Trophoblast cell (in vitro differentiated cells and primary cell): ENCODE results near the gene KIRREL2.
A peak's percentile ranks its signal among the peaks of the same experiment; 100 is the strongest.

Experiments used
- DNase-seq, 2 donors: peaks; one replicate each; pipeline ENCODE4 v3.0.0-alpha.2; 2016
- H2AFZ ChIP-seq: 2 replicates; pipeline ENCODE4 v1.6.1; 2013; ENCODE audit warnings: low read length, moderate library complexity, mild to moderate bottlenecking; ENCODE audit not compliant: insufficient read depth, poor library complexity
- H2AK5ac ChIP-seq: 2 replicates; pipeline ENCODE4 v1.6.1; 2013; ENCODE audit warnings: mild to moderate bottlenecking, low read length
- H2BK120ac ChIP-seq: 2 replicates; pipeline ENCODE4 v1.6.1; 2013; ENCODE audit warnings: low read length, mild to moderate bottlenecking, moderate library complexity; ENCODE audit not compliant: insufficient read depth, poor library complexity
- H2BK12ac ChIP-seq: 2 replicates; pipeline ENCODE4 v1.6.1; 2013; ENCODE audit warnings: mild to moderate bottlenecking, low read length, moderate library complexity
- H2BK5ac ChIP-seq: 2 replicates; pipeline ENCODE4 v1.6.1; 2013; ENCODE audit warnings: low read length, low read depth, moderate library complexity, mild to moderate bottlenecking; ENCODE audit not compliant: poor library complexity
- H3K14ac ChIP-seq: 2 replicates; pipeline ENCODE4 v1.6.1; 2013; ENCODE audit warnings: mild to moderate bottlenecking, low read length
- H3K18ac ChIP-seq: 2 replicates; pipeline ENCODE4 v1.6.1; 2013; ENCODE audit warnings: mild to moderate bottlenecking, low read length
- H3K23ac ChIP-seq: 2 replicates; pipeline ENCODE4 v1.6.1; 2013; ENCODE audit warnings: low read length
- H3K27ac ChIP-seq: 2 replicates; pipeline ENCODE4 v1.5.1; 2013; ENCODE audit warnings: low read depth, mild to moderate bottlenecking, inconsistent platforms, low read length, moderate library complexity
- H3K27me3 ChIP-seq: 2 replicates; pipeline ENCODE4 v1.6.1; 2013; ENCODE audit warnings: inconsistent platforms, mild to moderate bottlenecking, low read length, moderate library complexity; ENCODE audit not compliant: insufficient read depth
- H3K36me3 ChIP-seq, 2 experiments: 1 replicate in 1 of 2; 2 replicates in 1 of 2; pipeline ENCODE4 v1.6.1; 2013; ENCODE audit warnings: low read length in 2 of 2, mild to moderate bottlenecking in 2 of 2, moderate library complexity in 1 of 2; ENCODE audit not compliant: insufficient read depth in 2 of 2, control insufficient read depth in 1 of 2
- H3K4ac ChIP-seq: 2 replicates; pipeline ENCODE4 v1.6.1; 2013; ENCODE audit warnings: low read depth, mild to moderate bottlenecking, low read length, moderate library complexity
- H3K4me1 ChIP-seq, 2 experiments: 1 replicate in 1 of 2; 2 replicates in 1 of 2; pipeline ENCODE4 v1.6.1; 2013; ENCODE audit warnings: low read length in 2 of 2, mild to moderate bottlenecking in 2 of 2, moderate library complexity in 1 of 2; ENCODE audit not compliant: insufficient read depth in 2 of 2, control insufficient read depth in 1 of 2
- H3K4me2 ChIP-seq: 2 replicates; pipeline ENCODE4 v1.6.1; 2013; ENCODE audit warnings: inconsistent platforms, mild to moderate bottlenecking, low read length, moderate library complexity
- H3K4me3 ChIP-seq: 2 replicates; pipeline ENCODE4 v1.5.1; 2013; ENCODE audit warnings: mild to moderate bottlenecking, low read depth, low read length, inconsistent platforms
- H3K79me1 ChIP-seq: one replicate; pipeline ENCODE4 v1.6.1; 2013; ENCODE audit warnings: low read length
- H3K79me2 ChIP-seq: 2 replicates; pipeline ENCODE4 v1.6.1; 2013; ENCODE audit warnings: low read length, mild to moderate bottlenecking; ENCODE audit not compliant: control insufficient read depth, insufficient read depth, poor library complexity
- H3K9ac ChIP-seq: 2 replicates; pipeline ENCODE4 v1.6.1; 2013; ENCODE audit warnings: mild to moderate bottlenecking, low read length
- H3K9me3 ChIP-seq: 2 replicates; pipeline ENCODE4 v1.6.1; 2013; ENCODE audit warnings: low read depth, mild to moderate bottlenecking, control low read depth, inconsistent platforms, low read length; ENCODE audit not compliant: insufficient read depth
- H4K12ac ChIP-seq: 2 replicates; pipeline ENCODE4 v1.6.1; 2013; ENCODE audit warnings: low read depth, mild to moderate bottlenecking, low read length, moderate library complexity
- H4K8ac ChIP-seq: 2 replicates; pipeline ENCODE4 v1.6.1; 2013; ENCODE audit warnings: low read depth, mild to moderate bottlenecking, low read length, moderate library complexity
- H4K91ac ChIP-seq: one replicate; pipeline ENCODE4 v1.6.1; 2013; ENCODE audit warnings: low read depth, mild to moderate bottlenecking, low read length, moderate library complexity
- WGBS: extraction: QIAGEN DNeasy Blood & Tissue Kit; methylation state at CpG from one replicate; pipeline ENCODE4 v1.1.7; 2013; ENCODE audit warnings: missing lambda C conversion rate; ENCODE audit not compliant: insufficient read length, insufficient coverage; ENCODE audit errors: extremely low coverage; 5-methylcytosine and 5-hydroxymethylcytosine counted together

Gene KIRREL2

DNA sequence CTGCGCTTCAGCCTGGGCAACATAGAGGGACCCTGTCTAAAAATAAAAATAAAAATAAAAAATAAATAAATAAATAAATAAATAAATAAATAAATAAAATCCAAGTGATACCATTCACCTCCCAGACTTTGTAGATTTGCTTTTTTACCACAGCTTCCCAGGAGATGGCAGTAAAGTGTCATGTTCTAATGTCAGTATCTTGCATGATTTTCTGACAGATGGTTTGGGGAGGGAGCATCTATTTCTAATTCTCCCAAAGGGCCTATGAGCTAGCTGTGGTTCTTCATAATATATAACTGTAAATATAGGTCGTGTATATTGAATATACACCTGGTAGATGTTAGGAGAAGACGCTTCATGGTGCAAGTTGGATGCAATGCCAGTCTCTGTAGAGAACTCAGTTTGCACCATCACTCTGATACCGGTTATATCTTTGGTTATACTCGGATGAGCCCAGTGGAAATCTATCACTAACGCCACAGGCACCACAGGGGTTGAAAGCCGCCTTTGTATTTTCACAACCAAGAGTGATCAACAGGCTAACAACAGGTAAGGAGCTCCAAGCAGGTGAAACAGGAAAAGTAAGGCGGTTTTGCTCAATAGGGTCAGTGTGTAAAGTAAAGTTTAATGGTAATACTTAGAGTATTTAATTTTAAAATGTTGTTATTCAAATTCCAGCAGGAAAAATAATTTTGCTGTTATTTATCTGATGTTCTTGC is 25.6 kb downstream of the KIRREL2 start:
- no peak overlapping the region for H4K12ac ChIP-seq
- no peak overlapping the region for H2AFZ ChIP-seq
- H3K23ac ChIP-seq: no peak overlapping the region
- H3K27ac ChIP-seq: no peak overlapping the region
- no peak overlapping the region for H3K4me3 ChIP-seq
- H4K91ac ChIP-seq: no peak overlapping the region
- H4K8ac ChIP-seq: no peak overlapping the region
- H2BK12ac ChIP-seq: no peak overlapping the region
- peak; percentile 33 to 79 for DNase-seq
- no peaks in the 10 kb centered on the region for H3K9me3 ChIP-seq
- no peaks in the 10 kb centered on the region for H3K4me1 ChIP-seq
- WGBS: no CpG with 5 or more reads among the region's 8 CpGs
- no peaks in the 10 kb centered on the region for H3K79me1 ChIP-seq
- H3K4me2 ChIP-seq: no peak overlapping the region
- H2AK5ac ChIP-seq: no peak overlapping the region
- H3K79me2 ChIP-seq: no peaks in the 10 kb centered on the region
- no peaks in the 10 kb centered on the region for H3K27me3 ChIP-seq
- H2BK5ac ChIP-seq: no peak overlapping the region
- no peak overlapping the region for H3K14ac ChIP-seq
- peaks cover 3 to 4% of the 10 kb centered on the region in 2 experiments for H3K36me3 ChIP-seq
- H2BK120ac ChIP-seq: no peak overlapping the region
- no peak overlapping the region for H3K18ac ChIP-seq
- H3K9ac ChIP-seq: no peak overlapping the region
- no peak overlapping the region for H3K4ac ChIP-seq

DNA sequence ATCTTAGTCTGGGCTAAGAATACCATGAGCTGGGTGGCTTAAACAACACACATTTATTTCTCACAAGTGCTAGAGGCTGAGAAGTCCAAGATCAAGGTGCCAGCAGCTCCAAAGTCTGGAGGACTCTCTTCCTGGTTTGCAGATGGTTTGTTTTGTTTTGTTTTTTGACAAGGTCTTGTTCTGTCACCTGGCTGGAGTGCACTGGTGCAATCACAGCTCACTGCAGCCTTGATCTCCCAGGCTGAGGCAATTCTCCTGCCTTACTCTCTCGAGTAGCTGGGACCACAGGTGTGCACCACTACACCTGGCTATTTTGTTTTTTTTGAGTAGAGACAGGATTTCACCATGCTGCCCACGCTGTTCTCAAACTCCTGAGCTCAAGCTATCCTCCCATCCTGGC is 27.2 kb downstream of the KIRREL2 start:
- Histone ChIP-seq H3K18ac (no peak overlapping the region), H3K27ac (no peak overlapping the region), H3K9me3 (no peaks in the 10 kb centered on the region), H3K23ac (no peak overlapping the region), H3K4me2 (no peak overlapping the region), H3K4me3 (no peak overlapping the region), H2BK120ac (no peak overlapping the region), H3K9ac (no peak overlapping the region), H3K79me2 (no peaks in the 10 kb centered on the region), H3K36me3 (peaks cover 16 to 18% of the 10 kb centered on the region in 2 experiments), H3K14ac (no peak overlapping the region), H2BK5ac (no peak overlapping the region), H2AK5ac (no peak overlapping the region), H4K91ac (no peak overlapping the region), H2BK12ac (no peak overlapping the region), H2AFZ (no peak overlapping the region), H4K12ac (no peak overlapping the region), H3K27me3 (no peaks in the 10 kb centered on the region), H3K4ac (no peak overlapping the region), H3K79me1 (no peaks in the 10 kb centered on the region), H3K4me1 (no peaks in the 10 kb centered on the region), H4K8ac (no peak overlapping the region)
- WGBS: no CpG with 5 or more reads among the region's 2 CpGs
- no peak for DNase-seq

DNA sequence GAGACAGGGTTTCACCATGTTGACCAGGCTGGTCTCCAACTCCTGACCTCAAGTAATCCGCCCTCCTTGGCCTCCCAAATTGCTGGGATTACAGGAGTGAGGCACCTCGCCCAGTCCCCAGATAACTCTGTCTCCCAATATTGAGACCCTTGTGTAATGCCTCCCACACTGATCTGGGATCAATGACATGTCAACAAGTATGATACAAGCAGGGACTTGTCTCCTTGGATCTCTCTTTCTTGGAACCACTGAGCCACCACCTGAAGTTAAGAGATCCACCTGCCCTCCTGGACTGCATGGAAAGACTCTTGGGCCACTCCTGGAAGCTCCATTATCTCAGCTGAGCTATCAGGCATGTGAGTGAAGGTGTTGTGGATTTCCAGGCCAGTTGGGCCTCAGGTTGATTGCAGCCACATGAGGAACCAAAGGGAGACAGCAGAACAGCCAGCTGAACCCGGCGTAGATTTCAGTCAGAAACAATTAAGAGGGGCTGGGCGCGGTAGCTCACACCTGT is 28.6 kb downstream of the KIRREL2 start:
- no peak for DNase-seq
- Histone ChIP-seq H2AK5ac (no peak overlapping the region), H2BK5ac (no peak overlapping the region), H2BK120ac (no peak overlapping the region), H3K23ac (no peak overlapping the region), H3K4me3 (no peak overlapping the region), H3K14ac (no peak overlapping the region), H3K4me1 (no peaks in the 10 kb centered on the region), H3K18ac (no peak overlapping the region), H3K27me3 (no peaks in the 10 kb centered on the region), H3K79me2 (no peaks in the 10 kb centered on the region), H3K79me1 (no peaks in the 10 kb centered on the region), H4K12ac (no peak overlapping the region), H2AFZ (no peak overlapping the region), H3K9ac (no peak overlapping the region), H4K8ac (no peak overlapping the region), H2BK12ac (no peak overlapping the region), H3K9me3 (no peaks in the 10 kb centered on the region), H3K4me2 (no peak overlapping the region), H3K36me3 (peaks cover 30 to 32% of the 10 kb centered on the region in 2 experiments), H4K91ac (no peak overlapping the region), H3K4ac (no peak overlapping the region), H3K27ac (no peak overlapping the region)
- WGBS: no CpG with 5 or more reads among the region's 6 CpGs

DNA sequence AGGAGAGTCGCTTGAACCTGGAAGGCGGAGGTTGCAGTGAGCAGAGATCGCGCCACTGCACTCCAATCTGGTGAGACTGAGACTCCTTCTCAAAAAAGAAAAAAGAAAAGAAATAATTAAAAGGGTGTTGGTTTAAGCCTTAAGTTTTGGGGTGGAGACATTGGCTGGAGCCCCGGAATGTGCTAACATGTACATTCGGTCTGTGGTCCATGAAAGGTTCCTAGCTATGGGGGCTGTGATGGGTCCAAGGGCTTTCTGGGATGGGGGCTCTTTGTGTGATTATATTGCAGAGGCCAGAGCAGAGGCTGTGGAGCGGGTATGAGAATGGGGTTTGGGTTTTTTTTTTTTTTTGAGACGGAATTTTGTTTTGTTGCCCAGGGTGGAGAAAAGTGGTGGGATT is 29.2 kb downstream of the KIRREL2 start:
- H3K23ac ChIP-seq: no peak overlapping the region
- no peak overlapping the region for H2AFZ ChIP-seq
- H4K91ac ChIP-seq: no peak overlapping the region
- no peak overlapping the region for H2BK5ac ChIP-seq
- no peak overlapping the region for H3K27ac ChIP-seq
- no peak overlapping the region for H2BK120ac ChIP-seq
- H4K8ac ChIP-seq: no peak overlapping the region
- WGBS: 100% methylated on average over 1 of the region's 8 CpGs
- no peak overlapping the region for H3K14ac ChIP-seq
- H3K4ac ChIP-seq: no peak overlapping the region
- H3K4me2 ChIP-seq: no peak overlapping the region
- H3K79me2 ChIP-seq: no peaks in the 10 kb centered on the region
- H3K4me3 ChIP-seq: no peak overlapping the region
- H3K36me3 ChIP-seq: peaks cover 32 to 35% of the 10 kb centered on the region in 2 experiments
- no peaks in the 10 kb centered on the region for H3K9me3 ChIP-seq
- H2AK5ac ChIP-seq: no peak overlapping the region
- H3K79me1 ChIP-seq: no peaks in the 10 kb centered on the region
- no peaks in the 10 kb centered on the region for H3K27me3 ChIP-seq
- DNase-seq: no peak
- H3K18ac ChIP-seq: no peak overlapping the region
- no peaks in the 10 kb centered on the region for H3K4me1 ChIP-seq
- no peak overlapping the region for H3K9ac ChIP-seq
- no peak overlapping the region for H4K12ac ChIP-seq
- no peak overlapping the region for H2BK12ac ChIP-seq
